Lower lobe of right lung (tissue), 2 donors: Measurements from ENCODE around the gene GBE1. TPM values are rescaled to one million over a fixed set of nuclear protein-coding genes. Genes with fewer than 3 reads are reported as not detected.

Experiments
- ATAC-seq, 2 donors: fragments of 200-7000 bp; cut with Tn5 transposase; one replicate each; pipeline ENCODE4 v1.9.1; 2020 to 2022; ENCODE audit warnings: mild to moderate bottlenecking in 2 of 2, moderate library complexity in 2 of 2
- DNase-seq: peaks from one replicate; pipeline ENCODE4 v3.0.0-alpha.2; 2020
- H3K27ac ChIP-seq: fragments of 200-600 bp; one replicate; pipeline ENCODE4 v1.8.0; 2022
- H3K27me3 ChIP-seq: fragments of 200-600 bp; one replicate; pipeline ENCODE4 v1.8.0; 2022; ENCODE audit warnings: low read depth
- H3K36me3 ChIP-seq: fragments of 200-600 bp; one replicate; pipeline ENCODE4 v1.8.0; 2022; ENCODE audit warnings: mild to moderate bottlenecking
- H3K4me1 ChIP-seq: fragments of 200-600 bp; one replicate; pipeline ENCODE4 v1.8.0; 2022
- H3K4me3 ChIP-seq: fragments of 200-600 bp; one replicate; pipeline ENCODE4 v1.8.0; 2022; ENCODE audit warnings: mild to moderate bottlenecking
- H3K9me3 ChIP-seq: fragments of 200-600 bp; one replicate; pipeline ENCODE4 v1.8.0; 2022
- intact Hi-C: fragments of 100-400 bp; cut with DNase I; formaldehyde crosslinking; loops from one replicate; pipeline ENCODE4 v1.11.0; 2022
- total RNA-seq: library from RNA; stranded (reverse); fragmentation: NEBNext Ultra II Directional; extraction: Animal tissue kit (Norgen Biotek cat#: 25700); gene quantifications from one replicate; pipeline ENCODE4 v1.2.1, GENCODE V29; 2021
- TF ChIP-seq, protein P1 (sequence below): fragments of 200-600 bp; IDR thresholded peaks from one replicate; pipeline ENCODE4 v1.8.0; 2022; ENCODE audit warnings: antibody characterized with exemption, mild to moderate bottlenecking
- donor health status: DM: no; HTN: yes; CAD: no; lungs with severe emphysema.

GBE1 gene
- total RNA-seq, 1 donor from 2014 or later = 23.0 TPM

GRCh38 chr3:81789691-81790090 is 28.2 kb upstream of the GBE1 start:
- intact Hi-C loops = no loop called here
- Histone ChIP-seq H3K27me3 (no peaks in the 10 kb centered on the region), H3K27ac (no peak overlapping the region), H3K4me1 (no peaks in the 10 kb centered on the region), H3K9me3 (no peaks in the 10 kb centered on the region), H3K36me3 (no peaks in the 10 kb centered on the region), H3K4me3 (no peak overlapping the region)
- DNase-seq = no peak
- ATAC-seq = no peak
- TF ChIP-seq, protein P1, sequence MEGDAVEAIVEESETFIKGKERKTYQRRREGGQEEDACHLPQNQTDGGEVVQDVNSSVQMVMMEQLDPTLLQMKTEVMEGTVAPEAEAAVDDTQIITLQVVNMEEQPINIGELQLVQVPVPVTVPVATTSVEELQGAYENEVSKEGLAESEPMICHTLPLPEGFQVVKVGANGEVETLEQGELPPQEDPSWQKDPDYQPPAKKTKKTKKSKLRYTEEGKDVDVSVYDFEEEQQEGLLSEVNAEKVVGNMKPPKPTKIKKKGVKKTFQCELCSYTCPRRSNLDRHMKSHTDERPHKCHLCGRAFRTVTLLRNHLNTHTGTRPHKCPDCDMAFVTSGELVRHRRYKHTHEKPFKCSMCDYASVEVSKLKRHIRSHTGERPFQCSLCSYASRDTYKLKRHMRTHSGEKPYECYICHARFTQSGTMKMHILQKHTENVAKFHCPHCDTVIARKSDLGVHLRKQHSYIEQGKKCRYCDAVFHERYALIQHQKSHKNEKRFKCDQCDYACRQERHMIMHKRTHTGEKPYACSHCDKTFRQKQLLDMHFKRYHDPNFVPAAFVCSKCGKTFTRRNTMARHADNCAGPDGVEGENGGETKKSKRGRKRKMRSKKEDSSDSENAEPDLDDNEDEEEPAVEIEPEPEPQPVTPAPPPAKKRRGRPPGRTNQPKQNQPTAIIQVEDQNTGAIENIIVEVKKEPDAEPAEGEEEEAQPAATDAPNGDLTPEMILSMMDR = no peak

GRCh38 chr3:81788610-81789009 is 27.2 kb upstream of the GBE1 start:
- TF ChIP-seq, protein P1 = no peak
- Histone ChIP-seq H3K4me1 (no peaks in the 10 kb centered on the region), H3K27ac (no peak overlapping the region), H3K36me3 (no peaks in the 10 kb centered on the region), H3K4me3 (no peak overlapping the region), H3K9me3 (no peaks in the 10 kb centered on the region), H3K27me3 (no peaks in the 10 kb centered on the region)
- DNase-seq (no peak), ATAC-seq (no peak)
- intact Hi-C loops = no loop called here

DNA sequence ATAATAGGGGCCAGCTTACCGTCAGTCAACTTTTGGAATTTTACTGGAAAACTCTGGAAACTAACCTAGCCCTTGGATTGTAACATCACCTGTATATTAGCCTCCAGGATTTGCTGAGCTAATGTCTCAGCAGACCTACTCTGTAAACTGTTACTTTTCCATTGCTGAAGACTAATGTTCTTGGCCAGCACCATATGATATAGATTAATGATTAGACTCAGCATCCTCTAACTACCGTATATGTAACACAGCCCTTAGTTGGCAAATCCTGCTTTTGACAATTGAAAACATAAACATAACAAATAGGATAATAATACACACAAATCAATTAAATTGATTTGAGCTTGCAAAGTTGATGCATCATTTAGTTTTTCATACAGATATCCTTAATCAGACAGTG is 26.6 kb upstream of the GBE1 start:
- intact Hi-C loops = no loop called here
- H3K4me3 ChIP-seq = no peak overlapping the region
- H3K27me3 ChIP-seq = no peaks in the 10 kb centered on the region
- no peak overlapping the region for H3K27ac ChIP-seq
- DNase-seq (no peak), ATAC-seq (no peak)
- TF ChIP-seq, protein P1 = no peak
- H3K9me3 ChIP-seq = no peaks in the 10 kb centered on the region
- H3K4me1 ChIP-seq = no peaks in the 10 kb centered on the region
- no peaks in the 10 kb centered on the region for H3K36me3 ChIP-seq

DNA sequence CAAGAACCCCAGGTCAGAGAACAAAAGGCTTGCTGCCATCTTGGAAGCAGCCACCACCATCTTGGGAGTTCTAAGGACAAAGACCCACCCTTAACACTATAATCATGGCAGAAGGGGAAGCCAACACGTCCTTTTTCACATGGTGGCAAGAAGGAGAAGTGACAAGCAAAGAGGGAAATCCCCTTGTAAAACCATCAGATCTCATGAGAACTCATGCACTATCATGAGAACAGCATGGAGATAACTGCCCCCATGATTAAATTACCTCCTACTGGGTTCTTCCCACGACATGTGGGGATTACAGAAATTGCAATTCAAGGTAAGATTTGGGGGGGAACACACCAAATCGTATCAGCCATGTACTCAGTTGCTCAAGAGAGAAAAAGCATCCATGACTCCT is 21.1 kb upstream of the GBE1 start:
- no peak overlapping the region for H3K27ac ChIP-seq
- H3K4me3 ChIP-seq = no peak overlapping the region
- TF ChIP-seq, protein P1 = no peak
- peaks cover 12% of the 10 kb centered on the region for H3K4me1 ChIP-seq
- H3K27me3 ChIP-seq = no peaks in the 10 kb centered on the region
- no peaks in the 10 kb centered on the region for H3K9me3 ChIP-seq
- ATAC-seq (no peak), DNase-seq (no peak)
- intact Hi-C loops = no loop called here
- H3K36me3 ChIP-seq = no peaks in the 10 kb centered on the region

GRCh38 chr3:81778678-81779182 is 17.3 kb upstream of the GBE1 start:
- DNase-seq = no peak
- Histone ChIP-seq H3K4me1 (peaks cover 12% of the 10 kb centered on the region), H3K9me3 (no peaks in the 10 kb centered on the region), H3K4me3 (no peak overlapping the region), H3K36me3 (no peaks in the 10 kb centered on the region), H3K27me3 (no peaks in the 10 kb centered on the region), H3K27ac (no peak overlapping the region)
- TF ChIP-seq, protein P1 = no peak
- intact Hi-C loops = no loop called here
- no peak for ATAC-seq

GRCh38 chr3:81776643-81777042 is 15.2 kb upstream of the GBE1 start:
- ATAC-seq = no peak
- H3K4me1 ChIP-seq = peaks cover 12% of the 10 kb centered on the region
- no peak overlapping the region for H3K4me3 ChIP-seq
- DNase-seq = no peak
- TF ChIP-seq, protein P1 = no peak
- H3K9me3 ChIP-seq = no peaks in the 10 kb centered on the region
- H3K27ac ChIP-seq = no peak overlapping the region
- intact Hi-C loops = no loop called here
- no peaks in the 10 kb centered on the region for H3K36me3 ChIP-seq
- no peaks in the 10 kb centered on the region for H3K27me3 ChIP-seq
